Peyer's patch (tissue), 4 donors: Measurements from ENCODE around the gene IFNA5. TPM values are rescaled to one million over a fixed set of nuclear protein-coding genes. Genes with fewer than 3 reads are reported as not detected.

ENCODE experiments used
- DNase-seq, 3 donors: peaks; one replicate each; pipeline ENCODE4 v3.0.0-alpha.2; 2017 to 2019
- H3K27ac ChIP-seq, 4 donors: fragments of 200-600 bp; sonication (generic); one replicate each; pipeline ENCODE4 v1.5.1; 2016 to 2019
- H3K27me3 ChIP-seq, 2 donors: fragments of 200-600 bp; sonication (generic); one replicate each; pipeline ENCODE4 v1.5.1; 2019
- H3K36me3 ChIP-seq, 3 donors: fragments of 200-600 bp; sonication (generic); one replicate each; pipeline ENCODE4 v1.5.1; 2016 to 2019
- H3K4me1 ChIP-seq, 4 donors: fragments of 200-600 bp; sonication (generic); one replicate each; pipeline ENCODE4 v1.5.1; 2016 to 2019
- H3K4me3 ChIP-seq, 4 donors: fragments of 200-600 bp; sonication (generic); 1 replicate in 3 of 4; 2 replicates in 1 of 4; pipeline ENCODE4 v1.5.1; 2016 to 2019; ENCODE audit warnings: mild to moderate bottlenecking in 1 of 4
- H3K9me3 ChIP-seq, 4 donors: fragments of 200-600 bp; sonication (generic); one replicate each; pipeline ENCODE4 v1.5.1; 2016 to 2019; ENCODE audit warnings: mild to moderate bottlenecking in 1 of 4
- POLR2A ChIP-seq, 2 donors: fragments of 450-650 bp; IDR thresholded peaks; one replicate each; pipeline ENCODE4 v1.5.1; 2017; ENCODE audit warnings: antibody characterized with exemption in 2 of 2, mild to moderate bottlenecking in 2 of 2, moderate library complexity in 2 of 2
- total RNA-seq, 4 donors: library from RNA; depleted of rRNA; stranded (reverse); fragments of >200 nt; gene quantifications; one replicate each; pipeline ENCODE4 v1.1.0, GENCODE V29; 2016
- TF ChIP-seq, protein P1 (sequence below), 6 experiments: fragments of 450-650 bp in 4 of 6; fragments of 200-600 bp in 2 of 6; sonication (generic) in 1 of 6; IDR thresholded peaks; one replicate each; pipeline ENCODE4 v1.5.1; 2017 to 2019; ENCODE audit warnings: antibody characterized with exemption in 6 of 6, mild to moderate bottlenecking in 3 of 6, moderate library complexity in 1 of 6

Gene IFNA5
- total RNA-seq: 1 to 10 TPM in 1 of 4 donors, not detected in 3; 1.4 TPM

DNA sequence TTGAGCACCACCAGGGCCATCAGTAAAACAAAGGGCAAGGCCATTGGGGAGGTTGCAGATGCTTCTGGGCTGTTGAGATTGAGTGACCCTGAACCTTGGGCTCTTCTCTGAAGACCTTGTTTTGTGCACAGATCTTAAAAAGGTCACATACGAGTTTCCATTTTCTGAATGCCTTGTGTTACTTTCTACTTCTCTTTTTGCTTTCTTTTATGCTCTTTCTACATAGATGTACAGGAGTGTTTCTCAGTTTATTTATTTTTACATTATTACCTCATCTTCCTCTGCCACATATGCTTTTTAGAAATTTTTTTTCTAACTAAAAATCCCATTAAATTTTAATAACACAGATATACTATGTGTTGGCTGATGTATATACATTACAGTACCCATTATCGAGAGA lies at the start of gene IFNA5:
IFNA5 (minus strand) TSS at position 101 of the 400 bp plus-strand sequence; CDS start at position 44, 57 bp downstream.
- H3K4me1 ChIP-seq: no peaks in the 10 kb centered on the region
- no peak for DNase-seq
- H3K4me3 ChIP-seq: no peak within 1 kb of the TSS
- no peaks in the 10 kb centered on the region for H3K27me3 ChIP-seq
- H3K27ac ChIP-seq: no peak within 1 kb of the TSS
- no peaks in the 10 kb centered on the region for H3K9me3 ChIP-seq
- no peaks in the 10 kb centered on the region for H3K36me3 ChIP-seq
- TF ChIP-seq, protein P1, sequence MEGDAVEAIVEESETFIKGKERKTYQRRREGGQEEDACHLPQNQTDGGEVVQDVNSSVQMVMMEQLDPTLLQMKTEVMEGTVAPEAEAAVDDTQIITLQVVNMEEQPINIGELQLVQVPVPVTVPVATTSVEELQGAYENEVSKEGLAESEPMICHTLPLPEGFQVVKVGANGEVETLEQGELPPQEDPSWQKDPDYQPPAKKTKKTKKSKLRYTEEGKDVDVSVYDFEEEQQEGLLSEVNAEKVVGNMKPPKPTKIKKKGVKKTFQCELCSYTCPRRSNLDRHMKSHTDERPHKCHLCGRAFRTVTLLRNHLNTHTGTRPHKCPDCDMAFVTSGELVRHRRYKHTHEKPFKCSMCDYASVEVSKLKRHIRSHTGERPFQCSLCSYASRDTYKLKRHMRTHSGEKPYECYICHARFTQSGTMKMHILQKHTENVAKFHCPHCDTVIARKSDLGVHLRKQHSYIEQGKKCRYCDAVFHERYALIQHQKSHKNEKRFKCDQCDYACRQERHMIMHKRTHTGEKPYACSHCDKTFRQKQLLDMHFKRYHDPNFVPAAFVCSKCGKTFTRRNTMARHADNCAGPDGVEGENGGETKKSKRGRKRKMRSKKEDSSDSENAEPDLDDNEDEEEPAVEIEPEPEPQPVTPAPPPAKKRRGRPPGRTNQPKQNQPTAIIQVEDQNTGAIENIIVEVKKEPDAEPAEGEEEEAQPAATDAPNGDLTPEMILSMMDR (IDR thresholded peaks at IDR 0.05): no peak
- no peak for TF ChIP-seq POLR2A (IDR thresholded peaks at IDR 0.05)

DNA sequence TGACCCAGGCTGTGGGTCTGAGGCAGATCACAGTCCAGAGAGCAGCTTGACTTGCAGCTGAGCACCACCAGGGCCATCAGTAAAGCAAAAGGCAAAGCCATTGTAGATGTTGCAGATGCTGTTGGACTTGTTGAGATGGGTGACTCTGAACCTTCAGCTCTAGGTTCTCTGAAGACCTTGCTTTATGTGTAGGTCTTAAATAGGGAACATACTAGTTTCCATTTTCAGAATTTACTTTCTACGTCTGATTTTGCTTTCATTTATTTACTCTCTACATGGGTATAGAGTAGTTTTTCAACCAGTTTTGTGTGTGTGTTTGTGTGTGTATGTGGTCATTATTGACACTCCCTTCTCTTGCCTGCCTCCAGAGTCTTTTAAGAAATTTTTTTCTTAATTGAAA lies 45.7 kb upstream of the IFNA5 start, which contains the start of gene IFNA6:
IFNA6 (minus strand) TSS at position 101 of the 400 bp plus-strand sequence; CDS start at position 101, 0 bp downstream.
- H3K27ac ChIP-seq: no peak within 1 kb of the TSS

DNA sequence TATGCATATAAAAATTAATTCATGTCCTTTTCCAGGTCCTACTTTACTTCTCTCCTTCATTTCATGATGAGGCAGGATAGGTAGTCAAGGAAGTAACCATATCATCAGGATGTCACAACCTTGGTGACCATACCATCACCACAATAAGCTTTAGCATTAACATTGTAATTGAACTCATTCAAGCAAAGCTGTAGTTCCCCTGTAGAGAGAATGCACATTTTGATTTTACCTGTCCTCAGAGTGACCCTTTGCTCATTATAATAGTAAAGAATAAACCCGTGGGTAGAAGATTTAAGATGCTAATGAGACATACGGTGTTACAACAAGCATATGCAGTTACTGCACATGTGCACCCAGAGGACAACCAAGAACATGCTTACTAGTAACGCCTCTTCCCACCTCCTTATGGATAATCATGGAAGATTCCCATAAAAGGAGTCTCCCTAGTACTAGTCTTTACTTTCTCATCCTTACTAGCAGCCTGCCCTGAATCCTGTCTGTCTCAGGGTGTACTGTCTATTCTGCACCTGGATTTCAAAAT lies 43.4 kb upstream of the IFNA5 start:
- Histone ChIP-seq H3K27ac (no peak overlapping the region), H3K4me1 (no peaks in the 10 kb centered on the region), H3K27me3 (no peaks in the 10 kb centered on the region), H3K9me3 (no peaks in the 10 kb centered on the region), H3K36me3 (no peaks in the 10 kb centered on the region), H3K4me3 (no peak overlapping the region)
- no peak for DNase-seq
- TF ChIP-seq, protein P1 (IDR thresholded peaks at IDR 0.05): no peak
- TF ChIP-seq POLR2A (IDR thresholded peaks at IDR 0.05): no peak

More for the DNA sequence above, 45.7 kb upstream of the IFNA5 start, which contains the start of gene IFNA6:
- no peak within 1 kb of the TSS for H3K4me3 ChIP-seq
- no peak for DNase-seq
- TF ChIP-seq, protein P1 (IDR thresholded peaks at IDR 0.05): no peak
- no peak for TF ChIP-seq POLR2A (IDR thresholded peaks at IDR 0.05)
- H3K27me3 ChIP-seq: no peaks in the 10 kb centered on the region
- H3K9me3 ChIP-seq: no peaks in the 10 kb centered on the region
- no peaks in the 10 kb centered on the region for H3K36me3 ChIP-seq
- no peaks in the 10 kb centered on the region for H3K4me1 ChIP-seq

DNA sequence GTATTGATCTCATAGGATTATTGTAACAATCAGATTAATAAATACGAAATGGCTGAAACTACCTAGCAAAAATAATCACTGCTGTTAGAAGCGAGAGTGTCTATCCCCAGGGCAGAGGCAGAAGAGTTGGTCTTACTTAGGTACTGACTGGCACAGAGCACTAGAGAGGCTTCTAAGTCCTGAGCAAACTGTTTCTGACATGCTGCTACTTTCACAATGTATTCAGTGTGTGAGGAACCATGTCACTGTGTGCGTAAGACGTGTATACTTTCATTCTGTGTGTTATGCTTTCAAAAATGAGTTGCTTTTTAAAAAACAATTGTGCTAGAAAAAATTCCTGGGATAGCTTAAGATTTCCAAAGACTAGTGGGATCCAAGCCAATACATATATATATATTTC lies 35.6 kb upstream of the IFNA5 start:
- Histone ChIP-seq H3K27me3 (no peaks in the 10 kb centered on the region), H3K36me3 (no peaks in the 10 kb centered on the region), H3K4me3 (no peak overlapping the region), H3K9me3 (no peaks in the 10 kb centered on the region), H3K4me1 (no peaks in the 10 kb centered on the region), H3K27ac (no peak overlapping the region)
- TF ChIP-seq POLR2A (IDR thresholded peaks at IDR 0.05): no peak
- TF ChIP-seq, protein P1 (IDR thresholded peaks at IDR 0.05): no peak
- DNase-seq: no peak

DNA sequence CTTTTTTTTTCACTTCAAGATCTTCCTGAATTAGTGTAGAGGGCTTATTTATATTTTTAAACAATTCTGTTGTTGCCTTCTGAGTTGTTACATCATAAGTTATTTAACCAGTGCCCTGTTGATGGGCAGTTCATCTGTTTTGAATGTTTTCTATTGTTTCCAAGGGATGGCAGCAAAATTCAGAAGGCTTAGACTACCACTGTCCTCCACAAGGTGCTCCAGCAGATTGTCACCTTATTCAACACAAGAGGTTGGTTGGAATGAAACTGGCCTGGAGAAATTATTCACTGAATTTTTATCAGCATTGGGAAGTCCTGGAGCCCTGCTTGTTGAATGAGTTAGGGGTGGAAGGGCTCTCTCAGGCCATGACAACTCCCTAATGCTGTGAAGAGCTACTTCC lies 31.3 kb upstream of the IFNA5 start:
- TF ChIP-seq POLR2A (IDR thresholded peaks at IDR 0.05): no peak
- TF ChIP-seq, protein P1 (IDR thresholded peaks at IDR 0.05): no peak
- H3K27ac ChIP-seq: no peak overlapping the region
- no peaks in the 10 kb centered on the region for H3K27me3 ChIP-seq
- DNase-seq: no peak
- H3K4me3 ChIP-seq: no peak overlapping the region
- H3K4me1 ChIP-seq: peaks cover 0 to 25% (median 5%) of the 10 kb centered on the region in 4 donors
- no peaks in the 10 kb centered on the region for H3K9me3 ChIP-seq
- H3K36me3 ChIP-seq: no peaks in the 10 kb centered on the region
